Right lobe of liver (tissue), 6 donors: ENCODE measurements around the gene C19orf12. TPM values are rescaled to one million over a fixed set of nuclear protein-coding genes. Genes with fewer than 3 reads are reported as not detected.
"Not testable (repeated sequence)": the region's sequence is repeated elsewhere in the genome, so short reads cannot be mapped to it uniquely, and the experiment has no call there.

Experiments used
- ATAC-seq, 4 donors: fragments of 200-7000 bp; cut with Tn5 transposase; one replicate each; pipeline ENCODE4 v1.9.1; 2020; ENCODE audit warnings: mild to moderate bottlenecking in 4 of 4, moderate library complexity in 4 of 4
- DNase-seq, 3 donors: peaks; one replicate each; pipeline ENCODE4 v3.0.0-alpha.2; 2020
- H3K27ac ChIP-seq, 3 donors: fragments of 200-600 bp; one replicate each; pipeline ENCODE4 v1.8.0; 2022
- H3K27me3 ChIP-seq, 2 donors: fragments of 200-600 bp; one replicate each; pipeline ENCODE4 v1.8.0; 2022
- H3K36me3 ChIP-seq, 4 donors: fragments of 200-600 bp; sonication (generic) in 1 of 4; one replicate each; pipeline versions ENCODE4 v1.5.1 to v1.8.0; 2017 to 2022; ENCODE audit warnings: control low read depth in 1 of 4
- H3K4me1 ChIP-seq, 4 donors: fragments of 200-600 bp; sonication (generic) in 1 of 4; one replicate each; pipeline versions ENCODE4 v1.5.1 to v1.8.0; 2017 to 2022; ENCODE audit warnings: control low read depth in 1 of 4
- H3K4me3 ChIP-seq, 3 donors: fragments of 200-600 bp; one replicate each; pipeline ENCODE4 v1.8.0; 2022
- H3K9me3 ChIP-seq, 4 donors: fragments of 200-600 bp; sonication (generic) in 1 of 4; one replicate each; pipeline versions ENCODE4 v1.5.1 to v1.8.0; 2017 to 2022; ENCODE audit warnings: control low read depth in 1 of 4
- CTCF ChIP-seq, 4 donors: fragments of 200-600 bp in 3 of 4; fragments of 450-650 bp in 1 of 4; IDR thresholded peaks; one replicate each; pipeline versions ENCODE4 v1.5.1 to v1.8.0; 2016 to 2022; ENCODE audit warnings: antibody characterized with exemption in 4 of 4, mild to moderate bottlenecking in 2 of 4
- POLR2A ChIP-seq: fragments of 450-650 bp; IDR thresholded peaks from one replicate; pipeline ENCODE4 v1.6.1; 2017; ENCODE audit warnings: antibody characterized with exemption, mild to moderate bottlenecking
- WGBS: methylation state at CpG from one replicate; pipeline ENCODE4 v1.1.6; 2018; ENCODE audit warnings: low coverage, low lambda C conversion rate; ENCODE audit not compliant: insufficient coverage; ENCODE audit errors: missing lambda C conversion rate; 5-methylcytosine and 5-hydroxymethylcytosine counted together
- intact Hi-C, 2 donors: fragments of 100-400 bp; cut with DNase I; formaldehyde crosslinking; loops; one replicate each; pipeline versions ENCODE4 v1.11.2 to v1.14.1; 2022
- total RNA-seq, 6 experiments: library from RNA; depleted of rRNA in 2 of 6; stranded (reverse); fragments of >200 nt in 2 of 6; fragmentation: NEBNext Ultra II Directional in 3 of 6; extraction: Animal tissue kit (Norgen Biotek cat#: 25700) in 3 of 6; gene quantifications; one replicate each; pipeline versions ENCODE4 v1.1.0 to v1.2.4, GENCODE V29; 2016 to 2023
- donor health status: DM: no; HTN: yes; CAD: no.
- donor health status: DM: no; HTN: no; CAD: no.
- donor health status: DM: no; HTN: no; CAD: no.
- donor health status: DM: no; HTN: yes; CAD: no.
- donor health status: DM: no; HTN: yes; CAD: no.

The C19orf12 gene
- total RNA-seq, 6 experiments from 2014 or later, result 35.2 to 62.8 (median 52.4) TPM

GRCh38 chr19:29712744-29713516 lies 2.1 kb downstream of the C19orf12 start:
- Histone ChIP-seq H3K4me3 (no peak overlapping the region), H3K9me3 (no peaks in the 10 kb centered on the region), H3K27ac (no peak overlapping the region), H3K4me1 (peaks cover 0 to 65% (median 29%) of the 10 kb centered on the region in 4 donors), H3K36me3 (no peaks in the 10 kb centered on the region), H3K27me3 (no peaks in the 10 kb centered on the region)
- TF ChIP-seq CTCF (IDR thresholded peaks at IDR 0.05), result no peak
- no peak for TF ChIP-seq POLR2A
- ATAC-seq (no peak), DNase-seq (no peak)
- intact Hi-C loops, result no loop called here
- 36% methylated on average over 3 of the region's 9 CpGs for WGBS

- Histone ChIP-seq H3K4me1 (peaks cover 0 to 63% (median 31%) of the 10 kb centered on the region in 4 donors), H3K4me3 (peak overlapping the region in 1 of 3 donors; percentile 16), H3K27me3 (no peaks in the 10 kb centered on the region), H3K9me3 (no peaks in the 10 kb centered on the region), H3K36me3 (no peaks in the 10 kb centered on the region), H3K27ac (peak overlapping the region in 2 of 3 donors; percentile 40 to 80)
- peak; percentile 1 to 21 (median 7) for ATAC-seq
- WGBS, result 4% methylated on average over 2 of the region's 6 CpGs
- TF ChIP-seq CTCF (IDR thresholded peaks at IDR 0.05), result no peak
- no peak for TF ChIP-seq POLR2A
- peak in 1 of 3 donors; percentile 67 for DNase-seq
- intact Hi-C loops, result no loop called here
These were observed 3.4 kb downstream of the C19orf12 start for GRCh38 chr19:29711584-29712132.

- DNase-seq, H3K27me3 ChIP-seq, H3K9me3 ChIP-seq, ATAC-seq, H3K36me3 ChIP-seq, intact Hi-C loops: not testable (repeated sequence)
- Histone ChIP-seq H3K27ac (peak overlapping the region; percentile 12 to 80 (median 70)), H3K4me1 (peaks cover 0 to 63% (median 27%) of the 10 kb centered on the region in 4 donors), H3K4me3 (peak overlapping the region in 2 of 3 donors; percentile 64 to 68)
- 77% methylated on average over 2 of the region's 2 CpGs for WGBS
These were observed 5.6 kb downstream of the C19orf12 start for GRCh38 chr19:29709440-29709798.

- Histone ChIP-seq H3K27ac (peak overlapping the region; percentile 65 to 80 (median 70)), H3K36me3 (peaks cover 0 to 4% (median 2%) of the 10 kb centered on the region in 4 donors), H3K9me3 (no peaks in the 10 kb centered on the region), H3K4me1 (peaks cover 0 to 66% (median 24%) of the 10 kb centered on the region in 4 donors), H3K4me3 (peak overlapping the region; percentile 30 to 68 (median 64)), H3K27me3 (no peaks in the 10 kb centered on the region)
- no peak for TF ChIP-seq CTCF (IDR thresholded peaks at IDR 0.05)
- TF ChIP-seq POLR2A, result peak; percentile 70
- peak; percentile 89 to 95 (median 93) for DNase-seq
- WGBS, result 25% methylated on average over 13 of the region's 18 CpGs
- intact Hi-C loops, result no loop called here
- peak; percentile 78 to 90 (median 84) for ATAC-seq
These were observed 6.3 kb downstream of the C19orf12 start for GRCh38 chr19:29708554-29709439.
